Tongue (tissue), 2 donors: Measurements from ENCODE around the gene SPPL2B. TPM values are rescaled to one million over a fixed set of nuclear protein-coding genes. Genes with fewer than 3 reads are reported as not detected.
A peak's percentile ranks its signal among the peaks of the same experiment; 100 is the strongest.
"Not testable (repeated sequence)": the region's sequence is repeated elsewhere in the genome, so short reads cannot be mapped to it uniquely, and the experiment has no call there.

Source experiments
- DNase-seq: peaks from one replicate; pipeline ENCODE4 v3.0.0-alpha.2; 2015
- total RNA-seq: library from RNA; depleted of rRNA; stranded (reverse); fragments of >200 nt; gene quantifications from one replicate; pipeline ENCODE4 v1.2.3, GENCODE V29; 2014

SPPL2B gene, protein sequence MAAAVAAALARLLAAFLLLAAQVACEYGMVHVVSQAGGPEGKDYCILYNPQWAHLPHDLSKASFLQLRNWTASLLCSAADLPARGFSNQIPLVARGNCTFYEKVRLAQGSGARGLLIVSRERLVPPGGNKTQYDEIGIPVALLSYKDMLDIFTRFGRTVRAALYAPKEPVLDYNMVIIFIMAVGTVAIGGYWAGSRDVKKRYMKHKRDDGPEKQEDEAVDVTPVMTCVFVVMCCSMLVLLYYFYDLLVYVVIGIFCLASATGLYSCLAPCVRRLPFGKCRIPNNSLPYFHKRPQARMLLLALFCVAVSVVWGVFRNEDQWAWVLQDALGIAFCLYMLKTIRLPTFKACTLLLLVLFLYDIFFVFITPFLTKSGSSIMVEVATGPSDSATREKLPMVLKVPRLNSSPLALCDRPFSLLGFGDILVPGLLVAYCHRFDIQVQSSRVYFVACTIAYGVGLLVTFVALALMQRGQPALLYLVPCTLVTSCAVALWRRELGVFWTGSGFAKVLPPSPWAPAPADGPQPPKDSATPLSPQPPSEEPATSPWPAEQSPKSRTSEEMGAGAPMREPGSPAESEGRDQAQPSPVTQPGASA
- total RNA-seq: 49.2 TPM

- peak; percentile 97 for DNase-seq
These were observed at the start of gene SPPL2B, which contains the start of gene LSM7 for GRCh38 chr19:2328401-2329148. Gene SPPL2B (plus strand): TSS chr19:2328684. CDS start chr19:2328710, 26 bp downstream. Gene LSM7 (minus strand): TSS chr19:2328586. CDS start chr19:2328566, 20 bp downstream.

GRCh38 chr19:2280633-2281264, 47.7 kb upstream of the SPPL2B start:
- no peak for DNase-seq

DNA sequence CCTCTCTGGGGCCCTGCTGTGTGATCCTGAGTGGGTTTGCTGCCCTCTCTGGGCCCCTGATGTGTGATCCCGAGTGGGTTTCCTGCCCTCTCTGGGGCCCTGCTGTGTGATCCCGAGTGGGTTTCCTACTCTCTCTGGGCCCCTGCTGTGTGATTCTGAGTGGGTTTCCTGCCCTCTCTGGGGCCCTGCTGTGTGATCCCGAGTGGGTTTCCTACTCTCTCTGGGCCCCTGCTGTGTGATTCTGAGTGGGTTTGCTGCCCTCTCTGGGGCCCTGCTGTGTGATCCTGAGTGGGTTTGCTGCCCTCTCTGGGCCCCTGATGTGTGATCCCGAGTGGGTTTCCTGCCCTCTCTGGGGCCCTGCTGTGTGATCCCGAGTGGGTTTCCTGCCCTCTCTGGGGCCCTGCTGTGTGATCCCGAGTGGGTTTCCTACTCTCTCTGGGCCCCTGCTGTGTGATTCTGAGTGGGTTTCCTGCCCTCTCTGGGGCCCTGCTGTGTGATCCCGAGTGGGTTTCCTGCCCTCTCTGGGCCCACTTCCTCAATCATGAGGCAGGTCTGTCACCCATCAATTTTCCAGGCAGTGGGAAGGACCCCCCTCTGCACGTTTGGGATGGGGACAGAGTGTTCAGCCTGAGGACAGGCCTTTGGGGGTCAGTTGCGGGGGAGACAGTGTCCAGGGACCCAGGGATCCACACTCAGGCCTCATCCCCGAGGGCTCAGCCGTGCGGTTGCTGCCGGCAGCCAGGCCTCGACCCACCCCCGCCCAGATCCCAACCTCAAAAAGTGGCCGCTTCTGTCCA, 47.0 kb upstream of the SPPL2B start:
- not testable (repeated sequence) for DNase-seq

GRCh38 chr19:2282062-2282861, 46.2 kb upstream of the SPPL2B start, which contains the start of gene PEAK3:
Gene PEAK3 (minus strand): TSS chr19:2282175. CDS start chr19:2280931, 1,244 bp downstream.
- DNase-seq: peak; percentile 60

DNA sequence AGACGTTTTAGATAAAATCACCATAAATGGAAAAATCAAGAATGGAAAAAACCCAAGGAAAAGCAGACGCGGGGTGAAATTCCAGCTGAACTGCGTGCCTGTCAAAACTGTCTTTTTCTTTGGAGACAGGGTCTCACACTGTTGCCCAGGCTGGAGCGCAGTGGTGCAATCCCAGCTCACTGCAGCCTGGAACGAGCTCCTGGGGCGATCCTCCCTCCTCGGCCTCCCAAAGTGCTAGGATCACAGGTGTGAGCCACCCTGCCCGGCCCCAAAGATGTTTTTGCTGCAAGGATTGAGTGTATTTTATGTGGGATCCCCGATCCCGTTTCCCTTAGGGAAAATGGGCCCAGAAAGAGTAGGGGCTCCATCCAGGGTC, 45.6 kb upstream of the SPPL2B start:
- no peak for DNase-seq

DNA sequence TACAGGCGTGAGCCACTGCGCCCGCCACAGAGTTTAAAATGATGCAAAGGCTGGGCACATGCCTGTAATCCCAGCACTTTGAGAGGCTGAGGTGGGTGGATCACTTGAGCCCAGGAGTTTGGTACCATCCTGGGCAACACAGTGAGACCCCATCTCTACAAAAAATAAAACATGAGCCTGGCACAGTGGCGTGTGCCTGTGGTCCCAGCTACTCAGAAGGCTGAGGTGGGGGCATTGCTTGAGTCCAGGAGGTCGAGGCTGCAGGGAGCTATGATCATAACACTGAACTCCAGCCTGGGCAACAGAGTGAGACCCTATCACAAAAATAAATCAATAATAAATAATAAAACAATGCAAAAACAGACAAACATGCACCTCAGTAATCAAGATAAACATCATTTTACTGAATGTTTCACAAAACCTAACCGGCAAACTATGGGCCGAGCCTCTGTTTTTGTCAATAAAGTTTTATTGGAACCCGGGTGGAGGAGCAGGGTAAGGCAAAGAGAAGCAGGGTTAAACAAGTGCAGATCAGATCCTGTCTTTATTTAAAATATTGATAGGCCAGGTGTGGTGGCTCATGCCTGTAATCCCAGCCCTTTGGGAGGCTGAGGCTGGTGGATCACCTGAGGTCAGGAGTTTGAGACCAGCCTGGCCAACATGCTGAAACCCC, 44.5 kb upstream of the SPPL2B start:
- DNase-seq: no peak

GRCh38 chr19:2286402-2287140, 41.9 kb upstream of the SPPL2B start:
- no peak for DNase-seq

- no peak for DNase-seq
These were observed 40.7 kb upstream of the SPPL2B start for GRCh38 chr19:2287585-2288337.

DNA sequence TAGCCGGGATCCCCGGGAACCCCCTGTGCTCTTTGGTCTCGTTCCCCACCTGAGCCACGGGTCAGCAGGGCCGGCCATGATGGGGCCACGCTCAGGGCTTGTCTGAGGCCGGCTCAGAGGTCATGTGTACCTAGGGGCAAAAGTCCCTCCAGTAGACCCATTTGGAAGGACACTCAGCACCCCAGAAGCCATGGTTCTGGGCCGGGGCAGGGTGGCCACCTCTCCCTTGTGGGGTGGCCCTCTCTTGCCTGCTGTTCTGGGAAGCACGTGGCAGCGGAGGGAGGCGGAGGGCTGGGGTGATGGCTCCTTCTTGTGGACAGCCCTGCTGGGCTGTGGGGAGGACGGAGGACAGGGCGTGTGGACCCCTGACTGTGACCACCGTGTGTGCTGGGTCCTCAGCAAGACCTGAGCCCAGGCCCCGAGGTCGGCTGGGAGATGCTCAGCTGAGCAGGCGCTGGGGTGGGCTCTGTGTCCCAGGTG, 40.1 kb upstream of the SPPL2B start:
- DNase-seq: no peak

DNA sequence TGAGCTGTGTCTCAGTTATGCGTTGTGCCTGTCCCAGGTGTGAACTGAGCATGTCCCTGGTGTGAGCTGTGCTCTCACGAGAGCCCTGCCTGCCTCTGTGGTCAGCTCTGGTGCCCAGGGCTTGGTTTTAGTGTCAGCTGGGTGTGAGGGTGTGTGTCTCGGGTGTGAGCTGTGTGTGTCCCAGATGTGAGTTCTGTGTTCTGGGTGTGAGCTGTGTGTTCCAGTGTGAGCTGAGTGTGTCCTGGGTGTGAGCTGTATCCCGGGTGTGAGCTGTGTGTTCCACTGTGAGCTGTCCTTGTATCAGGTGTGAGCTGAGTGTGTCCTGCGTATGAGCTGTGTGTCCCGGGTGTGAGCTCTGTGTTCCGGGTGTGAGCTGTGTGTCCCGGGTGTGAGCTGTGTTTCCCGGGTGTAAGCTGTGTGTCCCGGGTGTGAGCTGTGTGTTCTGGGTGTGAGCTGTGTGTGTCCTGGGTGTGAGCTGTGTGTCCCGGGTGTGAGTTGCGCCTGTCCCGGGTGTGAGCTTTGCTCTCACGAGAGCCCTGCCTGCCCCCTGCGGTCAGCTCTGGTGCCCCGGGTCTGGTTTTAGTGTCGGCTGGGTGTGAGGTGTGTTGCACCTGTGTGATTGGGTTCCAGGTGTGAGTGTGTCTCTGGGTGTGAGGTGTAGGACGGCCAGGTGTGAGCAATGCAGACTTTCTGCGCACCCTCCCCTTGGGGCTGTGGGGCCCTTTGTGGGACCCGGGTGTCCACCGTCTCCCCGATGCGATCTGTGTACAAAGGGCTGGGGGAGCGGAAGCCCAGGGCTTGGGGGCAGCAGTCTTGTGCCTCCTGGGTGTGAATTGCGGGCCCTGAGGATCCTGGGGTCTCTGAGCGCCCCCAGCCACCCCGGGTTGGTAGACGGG, 39.4 kb upstream of the SPPL2B start:
- no peak for DNase-seq

- no peak for DNase-seq
These were observed 38.6 kb upstream of the SPPL2B start for GRCh38 chr19:2289714-2290435.

- no peak for DNase-seq
These were observed 37.9 kb upstream of the SPPL2B start for GRCh38 chr19:2290441-2291184.

DNA sequence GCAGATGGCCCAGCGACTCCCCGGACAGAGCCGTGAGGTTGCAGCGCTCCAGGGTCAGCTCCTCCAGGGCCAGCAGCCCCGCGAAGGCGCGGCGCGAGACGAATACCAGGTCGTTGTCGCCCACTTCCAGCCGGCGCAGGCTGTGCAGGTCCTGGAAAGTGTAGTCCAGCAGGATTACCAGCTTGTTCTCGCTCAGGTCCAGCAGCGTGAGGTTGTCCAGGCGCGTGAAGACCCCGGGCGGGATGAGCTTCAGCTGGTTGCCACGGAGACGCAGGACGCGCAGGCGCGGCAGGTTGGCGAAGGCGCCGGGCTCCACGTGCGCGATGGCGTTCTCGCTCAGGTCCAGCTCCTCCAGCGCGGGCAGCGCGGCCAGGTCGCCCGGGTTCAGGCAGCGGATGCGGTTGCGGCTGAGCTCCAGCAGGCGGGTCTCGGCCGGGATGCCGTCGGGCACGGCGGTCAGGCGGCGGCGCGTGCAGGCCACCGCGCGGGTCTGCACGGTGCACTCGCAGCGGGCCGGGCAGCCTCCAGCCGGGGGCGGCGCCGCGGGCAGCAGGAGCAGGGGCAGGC, 37.2 kb upstream of the SPPL2B start:
- peak; percentile 45 for DNase-seq

DNA sequence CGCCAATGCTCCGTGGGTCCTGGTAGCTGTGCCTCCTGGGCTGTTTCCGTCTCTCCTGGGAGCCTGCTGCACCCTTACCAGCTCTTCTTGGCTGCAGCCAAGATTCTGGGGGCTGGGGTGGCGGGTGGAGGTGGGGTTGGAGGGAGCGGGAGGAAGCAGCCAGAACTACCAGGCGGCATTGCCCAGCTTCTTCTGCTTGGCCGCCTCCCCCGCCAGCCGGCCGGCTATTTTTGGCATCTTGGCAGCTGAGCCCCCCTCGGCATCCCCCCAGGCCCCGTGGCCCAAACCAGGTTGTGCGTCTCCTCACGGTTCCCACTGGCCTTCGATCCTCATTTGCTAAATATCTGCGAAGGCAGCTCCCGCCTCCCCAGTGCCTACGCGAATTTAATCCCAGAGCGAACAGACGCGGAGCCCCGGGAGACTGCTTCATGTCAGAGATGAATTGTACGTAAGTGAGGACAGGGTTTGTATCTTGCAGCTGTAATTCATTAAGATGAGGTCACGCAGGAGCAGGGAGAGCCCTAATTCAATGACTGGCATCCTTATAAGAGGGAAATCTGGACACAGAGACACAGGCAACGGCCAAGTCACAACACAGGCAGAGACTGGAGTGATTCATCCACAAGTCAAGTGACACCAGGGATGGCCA, 33.7 kb upstream of the SPPL2B start:
- peak; percentile 67 for DNase-seq

- no peak for DNase-seq
These were observed 32.3 kb upstream of the SPPL2B start for GRCh38 chr19:2296141-2296540.
